NCI-H187 treated with DMSO at 0.1 percent for 48 hours (cell line): ENCODE data around the gene CFAP20DC.
"Not testable (repeated sequence)": the region's sequence is repeated elsewhere in the genome, so short reads cannot be mapped to it uniquely, and the experiment has no call there.

ENCODE experiments used
- DNase-seq: peaks from one replicate; lab custom pipeline; 2025; lab: John Stamatoyannopoulos, UW

CFAP20DC gene

GRCh38 chr3:58743296-58743695, 306.5 kb downstream of the CFAP20DC start:
- DNase-seq, result no peak

GRCh38 chr3:58742239-58742638, 307.6 kb downstream of the CFAP20DC start:
- no peak for DNase-seq

- DNase-seq, result no peak
These were observed 312.2 kb downstream of the CFAP20DC start for GRCh38 chr3:58737644-58738043.

- DNase-seq, result no peak
These were observed 318.2 kb downstream of the CFAP20DC start for GRCh38 chr3:58731673-58732072.

GRCh38 chr3:58728723-58729122, 321.1 kb downstream of the CFAP20DC start:
- DNase-seq, result no peak

- DNase-seq, result no peak
These were observed 324.4 kb downstream of the CFAP20DC start for GRCh38 chr3:58725326-58725853.

GRCh38 chr3:58724336-58724735, 325.5 kb downstream of the CFAP20DC start:
- no peak for DNase-seq

GRCh38 chr3:58723173-58723572, 326.7 kb downstream of the CFAP20DC start:
- DNase-seq, result no peak

GRCh38 chr3:58722561-58722960, 327.3 kb downstream of the CFAP20DC start:
- DNase-seq, result no peak

- DNase-seq, result no peak
These were observed 329.3 kb downstream of the CFAP20DC start for GRCh38 chr3:58720526-58720925.

- DNase-seq, result no peak
These were observed 330.1 kb downstream of the CFAP20DC start for GRCh38 chr3:58719684-58720083.

- DNase-seq, result no peak
These were observed 336.0 kb downstream of the CFAP20DC start for GRCh38 chr3:58713715-58714401.

GRCh38 chr3:58711871-58712270, 338.0 kb downstream of the CFAP20DC start:
- DNase-seq, result no peak

- DNase-seq, result not testable (repeated sequence)
These were observed 340.8 kb downstream of the CFAP20DC start for GRCh38 chr3:58708983-58709382.

- DNase-seq, result no peak
These were observed 341.6 kb downstream of the CFAP20DC start for GRCh38 chr3:58708116-58708791.

- no peak for DNase-seq
These were observed 342.4 kb downstream of the CFAP20DC start for GRCh38 chr3:58707390-58707930.

GRCh38 chr3:58706395-58707167, 343.2 kb downstream of the CFAP20DC start:
- DNase-seq, result no peak

- no peak for DNase-seq
These were observed 345.1 kb downstream of the CFAP20DC start for GRCh38 chr3:58704745-58705144.

- DNase-seq, result not testable (repeated sequence)
These were observed 345.5 kb downstream of the CFAP20DC start for GRCh38 chr3:58704304-58704703.

- DNase-seq, result no peak
These were observed 351.6 kb downstream of the CFAP20DC start for GRCh38 chr3:58698246-58698645.

- DNase-seq, result no peak
These were observed 352.3 kb downstream of the CFAP20DC start for GRCh38 chr3:58697561-58697960.

- DNase-seq, result not testable (repeated sequence)
These were observed 353.0 kb downstream of the CFAP20DC start for GRCh38 chr3:58696813-58697212.
